8988T (cell line): ENCODE results near the gene HMOX1.
A peak's percentile ranks its signal among the peaks of the same experiment; 100 is the strongest.
"Not testable (repeated sequence)": the region's sequence is repeated elsewhere in the genome, so short reads cannot be mapped to it uniquely, and the experiment has no call there.

Experiments
- DNase-seq: peaks from one replicate; pipeline ENCODE4 v3.0.0; 2011

HMOX1 gene

DNA sequence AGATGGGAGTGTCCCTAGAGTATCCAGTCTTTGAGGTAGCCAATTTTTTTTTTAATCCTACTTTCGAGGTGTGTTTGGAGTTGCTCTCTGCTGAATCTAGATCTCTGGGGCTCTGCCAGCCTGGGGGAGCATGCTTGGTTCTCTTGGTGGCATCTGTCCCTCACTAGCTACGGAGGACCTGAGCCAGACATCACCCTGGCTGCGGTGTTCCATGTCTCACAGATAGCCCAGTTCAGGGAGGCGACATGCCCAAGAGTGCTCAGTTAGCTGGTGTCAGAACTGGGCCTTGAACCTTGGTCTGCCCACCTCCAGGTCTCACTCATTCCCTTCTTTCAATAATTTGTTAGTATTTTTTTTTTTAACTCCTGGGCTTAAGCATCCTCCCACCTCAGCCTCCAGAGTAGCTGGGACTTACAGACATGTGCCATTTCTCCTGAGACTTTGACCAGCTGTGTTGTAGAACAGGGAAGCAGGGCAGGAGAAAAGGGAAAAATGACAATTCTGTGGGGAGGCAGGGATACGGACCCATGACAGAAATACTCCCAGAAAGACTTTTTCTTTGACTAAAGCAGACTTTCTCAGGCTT lies 621 bp downstream of the HMOX1 start:
- DNase-seq = no peak

DNA sequence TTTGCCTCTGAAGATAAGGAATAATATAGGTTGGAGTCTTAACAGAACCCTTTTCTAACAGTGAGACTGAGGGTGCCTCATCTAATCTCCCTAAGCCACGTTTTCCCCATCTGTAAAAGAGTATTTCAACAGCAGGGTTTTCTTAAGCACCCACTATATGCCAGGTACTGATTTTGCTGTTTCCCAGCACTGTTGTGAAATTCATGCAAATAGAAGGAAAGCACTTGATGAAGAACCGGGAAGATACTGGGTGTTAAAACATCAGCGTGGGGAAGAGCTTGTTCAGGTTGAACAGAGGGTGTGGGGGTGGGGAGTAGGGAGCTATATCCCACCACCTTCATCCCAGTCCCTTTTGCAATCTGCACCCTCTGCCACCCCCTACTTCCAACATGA lies 2.8 kb downstream of the HMOX1 start:
- DNase-seq = no peak

DNA sequence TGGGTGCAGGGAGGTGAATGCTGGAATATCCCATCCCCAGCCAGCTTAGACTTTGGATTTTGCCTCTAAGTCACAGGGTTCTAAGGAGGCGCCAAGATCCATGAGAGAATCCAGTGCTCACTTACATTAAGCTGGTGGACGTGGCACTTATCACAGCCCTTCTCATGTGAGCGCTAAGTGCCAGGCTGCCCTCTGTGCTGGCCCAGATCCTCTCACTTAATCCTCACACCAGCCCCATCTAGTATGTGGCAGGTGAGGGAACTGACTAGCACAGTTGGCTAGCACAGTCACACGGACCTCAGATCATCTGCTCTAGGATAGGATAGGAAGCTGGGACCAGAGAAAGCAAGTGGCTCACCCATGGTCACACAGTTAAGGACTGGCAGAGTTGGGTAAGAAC lies 3.6 kb downstream of the HMOX1 start:
- DNase-seq = no peak

GRCh38 chr22:35384975-35385588 lies 4.2 kb downstream of the HMOX1 start:
- no peak for DNase-seq

- no peak for DNase-seq
Observed at GRCh38 chr22:35386670-35387288, 5.9 kb downstream of the HMOX1 start.

DNA sequence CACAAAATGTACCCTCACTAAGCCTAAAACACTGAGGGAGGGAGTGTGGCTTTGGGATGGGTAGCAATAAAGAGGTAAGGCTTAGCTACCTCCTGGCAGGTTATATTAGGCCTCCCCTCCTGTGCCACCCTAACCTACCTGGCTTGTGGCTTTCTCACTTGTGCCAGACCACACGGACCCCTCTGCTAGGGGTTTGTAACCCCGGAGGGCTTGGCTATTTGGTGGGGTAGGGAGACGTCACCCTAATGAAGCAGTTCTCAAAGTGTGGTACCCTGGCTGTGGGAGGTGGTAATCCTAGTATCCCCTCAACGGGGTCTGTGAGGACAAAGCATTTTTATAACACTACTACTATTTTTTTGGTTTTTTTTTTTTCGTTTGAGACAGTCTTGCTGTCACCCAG lies 10.0 kb downstream of the HMOX1 start:
- DNase-seq = no peak

DNA sequence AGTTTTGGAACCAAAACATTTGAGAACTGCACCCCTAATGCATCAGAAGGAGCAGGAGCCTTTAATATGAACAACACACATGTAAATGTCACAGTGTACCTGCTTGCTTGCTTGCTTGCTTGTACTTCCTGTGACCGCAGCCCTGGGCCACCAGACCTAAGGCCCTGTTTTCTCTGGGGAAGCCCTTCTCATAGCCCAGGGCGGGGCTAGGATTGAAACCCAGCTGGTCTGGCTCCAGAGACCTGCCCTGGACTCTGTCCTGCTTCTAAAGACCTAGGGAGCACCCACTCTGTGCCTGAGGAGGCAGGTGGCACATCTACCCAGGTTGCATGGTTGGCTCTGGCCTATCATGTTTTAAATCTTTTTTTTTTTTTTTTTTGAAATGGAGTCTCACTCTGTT lies 11.5 kb downstream of the HMOX1 start:
- DNase-seq = no peak

- DNase-seq = no peak
Observed at GRCh38 chr22:35393116-35394010, 12.5 kb downstream of the HMOX1 start.

GRCh38 chr22:35394011-35394312 lies 13.1 kb downstream of the HMOX1 start:
- DNase-seq = no peak

- no peak for DNase-seq
Observed at GRCh38 chr22:35394810-35395563, 14.1 kb downstream of the HMOX1 start.

DNA sequence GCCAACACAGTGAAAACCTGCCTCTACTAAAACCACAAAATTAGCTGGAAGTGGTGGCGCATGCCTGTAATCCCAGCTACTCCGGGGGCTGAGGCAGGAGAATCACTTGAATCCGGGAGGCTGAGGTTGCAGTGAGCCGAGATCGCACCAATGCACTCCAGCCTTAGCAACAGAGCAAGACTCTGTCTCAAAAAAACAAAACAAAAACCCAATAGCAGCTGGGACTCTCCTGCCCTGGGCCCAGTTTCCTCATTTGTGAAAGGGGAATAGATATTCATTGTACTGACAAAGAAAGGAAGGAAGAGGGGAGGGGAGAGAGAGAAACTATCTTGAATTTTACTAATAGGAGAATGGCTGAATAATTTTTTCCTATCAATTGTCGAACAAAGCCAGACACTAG lies 15.7 kb downstream of the HMOX1 start:
- DNase-seq = not testable (repeated sequence)

DNA sequence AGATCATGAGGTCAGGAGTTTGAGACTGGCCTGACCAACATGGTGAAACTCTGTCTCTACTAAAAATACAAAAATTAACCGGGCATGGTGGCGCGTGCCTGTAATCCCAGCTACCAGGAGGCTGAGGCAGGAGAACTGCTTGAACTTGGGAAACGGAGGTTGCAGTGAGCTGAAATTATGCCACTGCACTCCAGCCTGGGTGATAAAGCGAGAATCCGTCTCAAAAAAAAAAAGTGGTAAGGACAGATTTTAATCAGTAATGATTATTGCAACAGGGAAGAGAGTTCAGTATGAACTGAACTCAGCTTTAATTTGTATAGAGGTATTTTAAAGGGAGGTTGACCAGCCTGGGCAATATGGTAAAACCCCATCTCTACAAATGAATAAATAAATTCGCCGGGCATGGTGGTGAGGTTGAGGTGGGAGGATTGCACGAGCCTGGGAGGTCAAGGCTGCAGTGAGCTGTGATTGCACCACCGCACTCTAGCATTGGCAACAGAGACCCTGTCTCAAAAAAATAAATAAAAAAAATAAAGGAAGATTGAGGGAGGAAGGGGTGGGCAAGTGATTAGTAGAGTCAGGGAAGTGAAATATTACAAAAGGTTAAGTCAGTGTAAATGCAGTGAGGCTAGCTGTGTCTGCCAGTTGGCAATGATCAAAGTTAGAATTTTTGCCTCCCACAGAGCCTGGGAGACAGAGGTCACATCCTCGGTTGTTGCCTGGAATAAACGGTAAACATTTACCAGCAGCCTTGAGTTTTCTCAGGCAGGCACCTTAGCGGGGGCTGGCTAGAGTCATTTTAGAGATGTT lies 16.4 kb downstream of the HMOX1 start:
- DNase-seq = no peak

GRCh38 chr22:35398591-35398973 lies 17.7 kb downstream of the HMOX1 start:
- DNase-seq = no peak

GRCh38 chr22:35399114-35399677 lies 18.3 kb downstream of the HMOX1 start:
- DNase-seq = no peak

DNA sequence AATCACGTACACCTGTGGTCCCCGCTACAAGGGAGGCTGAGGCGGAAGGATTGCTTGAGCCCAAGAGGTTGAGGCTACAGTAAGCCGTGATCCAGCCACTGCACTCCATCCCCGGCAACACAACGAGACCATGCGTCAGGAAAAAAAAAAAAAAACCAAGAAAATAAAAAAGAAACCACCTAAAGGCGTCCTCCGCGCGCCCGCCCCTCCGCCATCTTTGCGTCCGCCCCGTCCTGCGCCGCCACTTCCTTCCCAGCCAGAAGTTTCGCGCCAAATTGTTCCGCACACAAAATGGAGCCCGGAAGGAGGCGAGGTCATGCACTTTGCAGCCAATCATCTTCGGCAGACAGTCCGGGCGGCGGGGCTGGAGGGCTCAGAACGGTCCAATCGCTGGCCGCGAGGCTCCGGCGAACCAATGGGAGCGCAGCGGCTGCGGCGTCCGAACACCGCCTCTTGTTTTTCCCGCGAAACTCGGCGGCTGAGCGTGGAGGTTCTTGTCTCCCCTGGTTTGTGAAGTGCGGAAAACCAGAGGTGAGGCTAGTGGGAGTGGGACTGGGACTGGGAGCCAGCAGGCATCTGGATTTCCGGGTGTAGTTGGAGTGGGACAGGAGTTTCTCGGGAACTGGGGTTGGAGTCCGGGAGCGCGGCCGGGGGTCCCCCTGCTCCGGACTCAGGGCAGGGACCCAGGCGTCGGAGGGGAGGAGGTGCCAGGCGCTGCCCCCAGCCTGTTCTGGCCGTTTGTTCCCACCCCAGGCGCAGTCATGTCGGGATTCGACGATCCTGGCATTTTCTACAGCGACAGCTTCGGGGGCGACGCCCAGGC lies 19.0 kb downstream of the HMOX1 start, which contains the start of gene MCM5:
TSS of gene MCM5 (plus strand) at position 463 of the 823 bp plus-strand sequence. CDS start at position 762, 299 bp downstream.
- peak; percentile 78 for DNase-seq

GRCh38 chr22:35400501-35400790 lies 19.6 kb downstream of the HMOX1 start:
- DNase-seq = no peak

- DNase-seq = no peak
Observed at GRCh38 chr22:35401863-35402262, 21.0 kb downstream of the HMOX1 start.

GRCh38 chr22:35403356-35403755 lies 22.5 kb downstream of the HMOX1 start:
- DNase-seq = no peak

- no peak for DNase-seq
Observed at GRCh38 chr22:35404176-35404575, 23.3 kb downstream of the HMOX1 start.

DNA sequence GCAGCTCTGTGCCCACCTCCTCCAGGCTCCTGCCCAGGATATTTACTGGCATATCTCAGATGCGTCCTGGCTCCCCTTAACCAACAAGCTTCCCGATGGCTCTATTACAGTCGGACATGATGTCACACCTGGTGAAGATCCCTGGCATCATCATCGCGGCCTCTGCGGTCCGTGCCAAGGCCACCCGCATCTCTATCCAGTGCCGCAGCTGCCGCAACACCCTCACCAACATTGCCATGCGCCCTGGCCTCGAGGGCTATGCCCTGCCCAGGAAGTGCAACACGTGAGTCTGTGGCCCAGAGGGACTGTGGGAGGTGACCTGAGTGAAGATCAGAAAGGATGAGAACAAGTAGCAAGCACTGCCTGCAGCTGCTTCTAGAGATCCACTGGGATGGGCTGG lies 25.5 kb downstream of the HMOX1 start:
- DNase-seq = no peak

DNA sequence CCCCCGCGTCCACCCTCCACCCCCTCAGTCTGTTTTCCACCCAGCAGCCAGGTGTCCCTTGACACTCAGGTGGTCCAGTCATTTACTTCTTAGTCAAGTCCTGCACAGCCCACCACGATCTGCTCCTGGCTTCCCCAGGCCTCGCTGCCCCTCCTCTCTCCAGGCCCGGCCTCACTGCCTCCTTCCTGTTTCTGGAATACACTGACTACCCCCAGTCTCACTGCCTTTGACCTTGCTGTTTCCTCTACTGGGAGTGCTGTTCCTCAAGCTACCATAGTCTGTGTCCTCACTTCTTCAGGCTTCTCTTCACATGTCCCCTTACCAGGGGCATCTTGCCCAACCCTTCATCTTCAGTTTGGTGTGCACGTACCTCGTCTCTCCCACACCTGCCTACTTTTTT lies 26.5 kb downstream of the HMOX1 start:
- DNase-seq = no peak
